NCI-H1105 treated with DMSO at 0.1 percent for 48 hours (cell line): ENCODE results near the gene LEFTY1.
"Not testable (repeated sequence)": the region's sequence is repeated elsewhere in the genome, so short reads cannot be mapped to it uniquely, and the experiment has no call there.

Source experiments
- DNase-seq: peaks from one replicate; lab custom pipeline; 2025; lab: John Stamatoyannopoulos, UW

LEFTY1 gene

DNA sequence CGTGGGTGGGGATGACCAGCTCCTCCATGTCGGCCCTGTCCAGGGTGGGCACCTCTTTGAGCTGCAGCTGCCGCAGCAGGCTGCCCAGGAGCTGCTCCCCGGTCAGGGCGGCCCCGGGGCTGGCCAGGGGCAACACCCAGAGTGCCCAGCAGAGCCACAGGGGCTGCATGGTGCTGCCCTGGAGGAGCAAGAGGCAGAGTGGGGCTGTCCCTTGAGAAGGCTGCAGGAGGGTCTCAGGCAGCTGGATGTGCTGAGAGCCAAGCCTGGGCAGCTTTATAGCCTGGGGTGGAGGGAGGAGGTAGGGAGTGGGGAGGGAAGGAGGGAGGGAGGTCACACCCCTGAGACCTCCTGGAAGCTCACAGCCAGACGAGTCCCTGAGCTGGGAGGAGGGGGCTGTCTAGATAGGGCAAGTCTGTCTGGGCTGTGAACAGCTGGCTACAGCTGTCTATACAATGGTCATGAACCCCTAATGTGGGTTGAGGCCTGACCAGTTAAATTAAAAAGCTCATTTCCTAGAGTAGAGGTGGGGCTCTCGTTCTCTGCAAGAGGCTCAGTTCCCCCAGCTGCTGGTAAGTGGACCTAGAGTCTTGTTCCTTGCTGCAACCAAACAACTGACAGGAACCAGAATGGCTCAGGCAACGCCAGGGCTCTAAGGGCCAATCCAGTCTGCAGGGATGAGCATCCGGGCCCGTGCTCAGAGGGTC, at the start of gene LEFTY1:
Gene LEFTY1, minus strand, starts transcription at position 249 of the 704 bp plus-strand sequence. Its CDS starts 80 bp downstream, at position 169.
- DNase-seq: no peak

- DNase-seq: no peak
Observed at GRCh38 chr1:225937048-225937968, 48.4 kb upstream of the LEFTY1 start.

DNA sequence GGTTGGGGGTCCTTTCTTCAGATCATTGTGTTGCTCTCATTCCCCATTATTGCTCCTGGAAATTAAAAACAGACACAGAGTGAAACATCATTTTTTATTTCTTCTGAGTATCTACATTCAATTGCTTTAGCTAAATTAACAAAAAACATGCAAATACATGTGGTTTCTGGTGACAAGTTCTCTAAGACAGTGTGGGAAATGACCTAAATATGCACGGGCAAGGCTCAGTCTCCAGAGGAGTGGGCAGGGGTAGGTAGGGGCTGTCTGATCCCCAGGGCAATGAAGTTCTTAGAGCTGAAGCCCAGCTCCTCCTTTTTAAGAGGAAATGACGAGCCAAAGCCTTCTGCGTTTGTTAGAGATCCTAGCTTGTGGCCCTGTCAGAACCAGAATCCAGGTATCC, 47.6 kb upstream of the LEFTY1 start:
- DNase-seq: no peak

- not testable (repeated sequence) for DNase-seq
Observed at GRCh38 chr1:225936086-225936485, 47.1 kb upstream of the LEFTY1 start.

- DNase-seq: no peak
Observed at GRCh38 chr1:225934711-225935110, 45.8 kb upstream of the LEFTY1 start.

DNA sequence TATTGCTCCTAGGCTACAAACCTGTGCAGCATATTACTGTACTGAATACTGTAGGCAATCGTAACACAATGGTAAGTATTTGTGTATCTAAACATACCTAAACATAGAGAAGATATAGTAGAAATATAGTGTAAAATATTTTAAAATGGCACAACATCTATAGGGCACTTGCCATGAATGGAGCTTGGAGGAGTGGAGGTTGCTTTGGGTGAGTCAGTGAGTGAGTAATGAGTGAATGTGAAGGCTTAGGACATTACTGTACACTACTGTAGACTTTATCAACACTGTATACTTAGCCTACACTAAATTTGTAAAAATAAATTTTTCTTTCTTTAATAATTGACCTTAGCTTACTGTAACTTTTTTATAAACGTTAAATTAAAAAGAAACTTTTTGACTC, 44.1 kb upstream of the LEFTY1 start:
- no peak for DNase-seq

DNA sequence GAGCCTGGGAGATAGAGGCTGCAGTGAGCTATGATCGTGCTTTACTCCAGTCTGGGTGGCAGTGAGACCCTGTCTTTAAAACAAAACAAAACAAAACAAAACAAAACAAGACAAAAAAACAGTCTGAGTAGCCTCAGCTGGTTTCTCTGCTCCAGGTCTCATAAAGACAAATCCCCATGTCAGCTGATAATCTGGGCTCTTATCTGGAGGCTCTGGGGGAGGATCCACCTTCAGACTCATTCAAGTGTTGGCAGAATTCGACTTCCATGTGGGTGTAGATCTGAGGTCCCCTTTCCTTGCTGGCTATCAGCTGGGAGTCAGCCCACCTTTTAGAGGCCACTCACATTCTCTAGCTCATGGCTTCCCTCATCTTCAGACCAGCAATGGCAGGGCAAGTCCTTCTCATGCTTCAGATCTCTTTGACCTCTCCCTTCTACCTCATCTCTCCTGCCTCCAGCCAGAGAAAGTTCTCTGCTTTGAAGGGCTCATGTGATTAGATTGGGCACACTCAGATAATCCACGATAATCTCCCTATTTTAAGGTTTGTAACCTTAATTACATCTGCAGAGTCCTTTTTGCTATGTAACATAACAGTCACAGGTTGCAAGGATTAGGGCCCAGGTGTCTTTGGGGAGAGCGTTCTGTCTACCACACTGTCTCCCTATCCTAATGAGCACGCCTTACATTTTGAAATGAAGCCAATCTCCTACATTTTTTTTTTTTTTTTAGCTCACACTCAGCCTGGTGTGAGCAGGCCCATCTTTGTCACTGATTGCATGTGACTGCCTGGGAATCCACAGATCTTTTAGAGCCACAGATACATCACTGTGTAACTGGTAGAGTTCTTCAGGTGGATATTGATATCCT, 42.6 kb upstream of the LEFTY1 start:
- DNase-seq: no peak

DNA sequence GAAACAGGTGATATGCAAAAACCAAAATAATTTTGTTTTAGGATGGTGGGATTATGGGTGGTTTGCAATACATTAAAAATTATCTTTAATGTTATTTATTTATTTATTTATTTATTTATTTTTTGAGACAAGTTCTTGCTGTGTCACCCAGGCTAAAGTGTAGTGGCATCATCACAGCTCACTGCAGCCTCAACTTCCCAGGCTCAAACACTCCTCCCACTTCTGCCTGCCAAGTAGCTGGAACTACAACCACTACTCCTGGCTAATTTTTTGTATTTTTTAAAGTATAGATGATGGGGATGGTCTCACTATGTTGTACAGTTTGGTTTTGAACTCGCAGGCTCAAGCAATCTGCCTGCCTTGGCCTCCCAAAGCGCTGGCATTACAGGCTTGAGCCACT, 41.6 kb upstream of the LEFTY1 start:
- DNase-seq: no peak

DNA sequence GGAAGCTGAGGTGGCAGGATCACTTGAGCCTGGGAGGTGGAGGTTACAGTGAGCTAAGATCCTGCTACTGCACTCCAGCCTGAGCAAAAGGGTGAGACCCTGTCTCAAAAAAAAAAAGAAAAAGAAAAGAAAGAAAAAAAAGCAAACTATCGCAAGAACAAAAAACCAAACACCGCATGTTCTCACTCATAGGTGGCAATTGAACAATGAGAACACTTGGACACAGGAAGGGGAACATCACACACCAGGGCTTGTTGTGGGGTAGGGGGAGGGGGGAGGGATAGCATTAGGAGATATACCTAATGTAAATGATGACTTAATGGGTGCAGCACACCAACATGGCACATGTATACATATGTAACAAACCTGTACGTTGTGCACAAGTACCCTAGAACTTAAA, 40.5 kb upstream of the LEFTY1 start:
- not testable (repeated sequence) for DNase-seq

- DNase-seq: no peak
Observed at GRCh38 chr1:225928186-225929175, 39.5 kb upstream of the LEFTY1 start.

DNA sequence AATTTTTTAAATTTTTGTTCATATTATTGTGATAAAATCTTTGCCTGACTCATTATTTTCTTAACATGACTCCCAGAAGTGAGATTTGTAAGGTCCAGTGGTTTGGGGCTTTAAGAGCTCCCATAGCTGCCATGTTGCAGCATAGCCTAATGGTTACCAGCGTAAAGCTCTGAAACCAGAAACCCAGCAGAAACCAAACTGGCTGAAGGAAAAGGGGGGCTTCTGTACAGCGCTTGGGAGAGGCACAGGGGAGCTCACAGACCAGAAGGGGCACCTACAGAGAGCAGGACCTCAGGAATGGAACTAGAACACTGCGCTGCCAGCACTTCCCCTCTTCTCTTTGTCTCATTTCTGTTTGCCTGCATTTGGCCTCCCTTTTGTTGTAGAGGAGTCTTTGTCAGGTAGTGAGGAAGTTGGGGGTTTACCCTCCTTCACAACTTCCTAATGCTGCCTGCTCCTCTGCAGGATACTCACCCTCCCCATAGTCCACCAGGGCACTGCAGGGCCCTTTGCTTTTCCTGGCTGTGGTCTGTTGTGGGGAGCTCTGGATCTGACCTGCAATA, 37.7 kb upstream of the LEFTY1 start:
- DNase-seq: no peak

DNA sequence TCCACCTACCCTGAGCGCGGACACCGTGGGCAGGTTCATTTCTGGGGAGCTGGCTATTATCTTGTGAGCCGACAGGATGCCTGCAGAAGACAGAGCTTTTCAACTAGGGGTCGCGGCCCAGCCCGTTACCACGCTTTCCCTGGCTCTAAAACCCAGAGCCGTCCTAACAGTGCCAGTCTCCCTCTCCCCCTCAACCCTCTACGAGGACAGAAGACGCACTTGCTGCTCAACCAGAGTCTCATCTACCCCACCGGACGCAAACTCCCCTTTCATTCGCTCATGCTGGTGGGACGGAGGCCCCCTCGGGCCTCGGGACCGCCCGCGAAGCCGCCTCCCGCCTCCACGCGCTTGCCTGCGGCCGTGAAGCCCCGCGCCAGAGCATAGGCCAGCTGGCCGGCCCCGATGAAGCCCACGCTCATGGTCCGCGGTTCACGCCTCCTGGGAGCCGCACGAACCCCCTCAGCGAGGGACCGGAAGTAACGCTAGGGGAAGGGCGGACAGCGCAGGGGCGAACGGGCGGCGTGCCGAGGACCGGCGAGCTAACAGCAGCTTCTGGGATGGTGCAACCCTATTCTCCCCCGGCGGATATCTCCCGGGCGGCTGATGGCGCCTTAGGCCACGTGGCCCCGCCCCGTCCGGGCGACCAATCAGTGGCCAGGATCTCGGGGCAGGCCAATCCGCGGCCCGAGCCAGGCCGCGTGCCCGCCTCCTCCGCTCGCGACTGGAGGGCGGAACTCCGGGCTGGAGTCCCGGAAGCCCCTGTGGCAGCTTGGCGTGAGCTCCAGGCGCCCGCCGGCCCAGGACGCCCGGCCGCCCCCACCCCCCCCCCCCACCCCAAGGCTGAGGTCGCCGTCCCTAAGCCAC, 35.0 kb upstream of the LEFTY1 start, which contains the start of gene PYCR2:
Gene PYCR2, minus strand, starts transcription at position 559 of the 864 bp plus-strand sequence. Its CDS starts 140 bp downstream, at position 419.
- peak; percentile 86 for DNase-seq

DNA sequence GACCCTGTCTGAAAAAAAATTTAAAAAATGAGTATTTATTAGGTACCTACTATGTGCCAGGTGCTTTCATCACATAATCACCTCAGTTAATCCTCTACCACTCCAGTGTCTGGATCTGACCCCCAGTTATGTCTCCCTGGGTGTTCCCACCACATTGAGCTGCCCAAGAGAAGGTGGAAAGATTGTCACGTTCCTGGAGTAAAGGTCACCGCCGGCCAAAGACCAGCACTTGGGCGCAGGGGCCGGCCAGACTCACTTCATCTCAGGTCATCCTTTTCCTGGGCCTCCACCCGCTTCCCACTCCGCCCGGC, 34.4 kb upstream of the LEFTY1 start:
- no peak for DNase-seq

- peak; percentile 90 for DNase-seq
Observed at GRCh38 chr1:225921734-225922709, 33.1 kb upstream of the LEFTY1 start.

DNA sequence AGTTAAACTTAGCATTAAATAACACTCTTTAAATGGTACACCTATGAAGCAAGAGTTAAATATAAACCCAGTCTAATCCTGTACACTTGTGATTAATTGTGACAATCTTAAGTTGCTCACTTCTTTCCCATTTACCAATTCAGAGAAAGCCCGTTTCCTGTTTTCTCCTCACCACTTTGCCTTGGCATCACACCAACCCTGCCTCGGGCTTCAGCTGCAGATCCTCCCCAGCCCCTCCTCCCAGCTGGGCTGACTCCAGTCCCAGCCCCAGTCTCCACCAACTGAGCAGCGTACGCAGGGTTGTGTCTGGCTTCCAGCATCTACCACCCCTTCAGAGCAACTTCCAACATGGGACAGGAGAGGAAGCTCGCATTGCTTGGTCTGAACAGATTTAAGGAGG, 31.0 kb upstream of the LEFTY1 start:
- peak; percentile 51 for DNase-seq

- DNase-seq: no peak
Observed at GRCh38 chr1:225918280-225918679, 29.3 kb upstream of the LEFTY1 start.

GRCh38 chr1:225917536-225917935, 28.6 kb upstream of the LEFTY1 start:
- no peak for DNase-seq

DNA sequence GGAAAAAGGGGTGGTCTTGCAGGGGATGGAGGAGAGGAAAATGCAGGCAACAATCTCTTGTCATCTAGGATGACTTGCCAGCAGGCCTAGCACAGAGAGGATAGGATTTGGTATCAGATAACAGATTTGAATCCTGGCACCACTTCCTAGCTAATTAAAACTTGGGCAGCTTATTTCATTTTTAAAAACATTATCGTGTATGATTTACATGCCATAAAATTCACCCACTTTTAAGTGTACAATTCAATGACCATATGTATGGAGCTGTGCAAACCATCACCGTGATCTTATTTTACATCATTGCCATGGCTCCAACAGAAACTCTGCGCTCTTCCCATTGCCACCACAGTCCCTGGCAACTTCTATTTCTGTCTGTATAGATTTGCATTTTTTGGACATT, 28.2 kb upstream of the LEFTY1 start:
- DNase-seq: no peak
